Pulmonary artery endothelial cell (primary cell): Measurements from ENCODE around the gene OSBPL5. TPM values are rescaled to one million over a fixed set of nuclear protein-coding genes. Genes with fewer than 3 reads are reported as not detected.

Source experiments
- DNase-seq: peaks from one replicate; pipeline ENCODE4 v3.0.0-alpha.2; 2011; ENCODE audit warnings: low read depth, low spot score
- total RNA-seq: library from RNA; depleted of rRNA; stranded (reverse); fragments of >200 nt; gene quantifications from 2 replicates; pipeline ENCODE4 v1.2.3, GENCODE V29; 2014

The OSBPL5 gene
- total RNA-seq, 1 donor from 2014 or later = 32.9 TPM

- DNase-seq = no peak
Observed at GRCh38 chr11:3164552-3165151, 458 bp downstream of the OSBPL5 start.

GRCh38 chr11:3164138-3164551, 965 bp downstream of the OSBPL5 start:
- no peak for DNase-seq

DNA sequence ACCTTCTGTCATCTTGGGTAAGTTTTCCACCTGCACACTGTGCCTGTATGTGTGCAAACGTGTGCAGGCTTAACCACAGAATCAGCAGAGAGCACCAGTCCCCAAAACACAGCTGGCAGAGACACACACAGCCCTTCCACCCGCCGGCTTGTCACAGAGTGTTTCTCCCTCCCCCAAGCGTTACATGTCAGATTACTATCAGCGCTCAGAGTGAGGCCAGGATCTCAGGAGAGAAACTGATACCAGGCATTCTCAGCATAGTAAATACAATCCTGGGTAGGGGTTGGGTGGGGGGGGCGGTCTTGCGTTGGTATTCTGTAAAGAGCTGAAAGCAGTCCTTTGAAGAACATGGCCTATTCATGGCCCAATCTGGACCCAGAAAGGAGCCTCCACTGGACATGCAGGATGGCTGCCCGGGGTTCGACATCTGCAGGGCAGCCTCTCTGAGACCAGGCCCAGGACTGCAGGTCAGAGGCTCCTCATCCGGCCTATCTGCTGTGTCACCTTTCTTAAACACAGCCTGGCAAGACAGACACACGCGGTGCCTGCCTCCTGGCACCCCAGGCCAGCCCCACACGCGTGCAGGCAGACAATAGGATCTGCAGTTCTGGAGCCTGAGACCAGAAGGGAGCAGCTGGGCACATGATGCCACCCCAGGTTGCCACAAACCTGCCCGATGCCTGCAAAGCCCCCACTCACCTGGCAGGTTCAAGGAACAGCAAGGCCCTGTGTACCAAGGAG, 1.7 kb downstream of the OSBPL5 start:
- no peak for DNase-seq

GRCh38 chr11:3162410-3163240, 2.5 kb downstream of the OSBPL5 start:
- no peak for DNase-seq

DNA sequence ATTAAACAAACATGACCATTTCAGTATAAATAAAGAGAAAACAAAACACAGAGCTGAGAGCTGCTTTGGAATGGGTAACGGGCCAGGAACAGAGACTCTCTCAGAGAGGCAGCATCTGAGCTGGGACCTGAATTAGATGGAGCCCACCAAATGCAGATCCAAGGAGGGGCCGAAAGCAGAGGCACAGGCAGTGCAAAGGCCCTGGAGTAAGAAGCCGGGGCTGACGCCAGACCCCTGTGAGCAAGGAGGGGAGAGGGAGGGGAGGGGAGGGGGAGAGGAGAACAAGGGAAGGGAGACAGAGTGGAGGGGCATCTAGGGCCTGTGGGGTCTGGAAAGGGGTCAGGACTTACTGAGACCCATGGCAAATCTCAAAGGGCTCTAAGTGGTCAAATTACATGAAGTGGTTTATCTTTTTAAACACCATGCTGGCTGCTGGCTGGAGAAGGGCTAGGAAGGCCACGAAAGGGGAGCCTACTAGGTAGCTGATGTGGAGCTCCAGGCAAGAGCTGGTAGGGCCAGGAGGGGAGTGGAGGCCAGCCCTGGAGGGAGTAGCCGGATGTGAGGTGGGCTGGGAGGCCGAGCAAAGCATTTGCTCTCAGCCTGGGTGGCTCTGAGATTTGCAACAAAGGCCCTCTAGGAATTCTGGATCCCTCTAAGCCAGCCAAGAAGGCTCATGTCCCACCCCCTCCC, 3.2 kb downstream of the OSBPL5 start:
- no peak for DNase-seq

DNA sequence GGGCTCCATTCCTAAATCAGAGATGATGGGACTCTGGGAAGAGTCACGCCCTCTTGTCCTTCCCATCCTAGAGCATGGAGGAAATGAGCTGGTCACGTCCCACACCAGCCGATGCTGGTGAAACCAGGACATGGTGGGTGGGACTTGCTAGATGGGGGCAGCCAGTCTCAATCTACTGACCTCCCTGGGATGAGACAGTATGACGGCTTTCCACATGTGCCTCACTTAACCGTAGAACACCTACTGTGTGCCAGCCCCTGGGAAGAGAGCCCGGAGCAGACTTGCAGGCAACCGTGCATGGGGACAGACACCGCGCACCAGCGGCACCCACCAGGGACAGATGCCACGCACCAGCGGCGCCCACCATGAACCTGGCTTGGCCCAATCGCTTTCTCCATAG, 3.8 kb downstream of the OSBPL5 start:
- no peak for DNase-seq

DNA sequence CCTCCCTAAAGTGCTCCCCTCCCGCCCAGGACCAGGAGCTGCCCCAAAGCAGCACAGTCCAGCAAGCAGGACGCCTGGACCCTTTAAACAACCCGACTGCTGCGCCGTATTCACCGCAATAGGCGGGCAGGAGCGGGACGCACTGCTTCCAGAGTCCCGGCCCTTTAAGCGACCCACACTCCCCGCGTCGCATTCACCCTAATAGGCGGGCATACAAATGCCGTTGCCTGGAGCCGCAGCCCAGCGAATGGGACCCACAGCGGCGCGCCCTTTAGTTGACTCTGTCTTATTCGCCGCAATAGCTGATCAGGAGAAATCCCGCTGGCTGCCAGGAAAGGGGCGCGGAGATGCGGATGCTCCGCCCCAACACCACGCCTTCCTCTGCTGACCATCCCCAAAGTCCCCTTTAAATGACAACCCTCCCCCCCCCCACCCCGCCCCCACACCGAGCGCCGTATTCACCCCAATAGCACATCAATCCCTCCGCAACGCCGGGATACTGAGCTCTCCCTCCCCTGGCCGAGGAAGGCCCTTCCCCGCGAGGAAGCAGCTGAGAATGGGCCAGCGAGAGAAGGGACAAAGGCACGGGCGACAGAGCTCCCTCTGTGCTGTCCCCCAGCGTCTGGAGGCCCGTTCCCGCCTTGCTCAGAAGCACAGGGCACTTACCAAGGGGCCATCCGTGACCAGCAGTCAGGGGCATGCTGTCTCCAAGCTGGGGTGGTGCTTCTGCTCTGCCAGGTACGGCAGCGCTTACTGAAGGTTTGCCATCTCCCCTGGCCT, 4.7 kb downstream of the OSBPL5 start:
- DNase-seq = peak; percentile 68

GRCh38 chr11:3159296-3160190, 5.6 kb downstream of the OSBPL5 start:
- no peak for DNase-seq

DNA sequence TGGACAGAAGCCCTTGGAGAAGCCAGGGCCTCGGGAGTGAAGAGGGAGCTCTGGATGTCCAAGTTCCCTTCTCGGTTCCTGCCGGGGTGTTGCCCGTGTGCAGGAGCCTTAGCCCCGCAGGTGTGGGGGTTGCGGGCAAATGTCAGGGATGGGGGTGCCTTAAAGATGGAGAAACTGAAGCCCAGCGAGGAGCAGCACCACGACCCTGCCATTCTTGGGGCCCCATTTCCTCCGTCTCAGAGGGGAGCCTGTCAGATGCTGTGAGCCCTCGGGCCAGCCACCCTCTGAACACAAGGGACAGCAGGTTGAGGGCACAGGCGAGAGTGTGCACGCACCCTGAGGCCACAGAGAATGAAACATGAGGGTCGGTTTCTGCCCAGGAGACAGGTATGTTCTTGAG, 6.3 kb downstream of the OSBPL5 start:
- DNase-seq = no peak

- DNase-seq = no peak
Observed at GRCh38 chr11:3158131-3158591, 6.9 kb downstream of the OSBPL5 start.

DNA sequence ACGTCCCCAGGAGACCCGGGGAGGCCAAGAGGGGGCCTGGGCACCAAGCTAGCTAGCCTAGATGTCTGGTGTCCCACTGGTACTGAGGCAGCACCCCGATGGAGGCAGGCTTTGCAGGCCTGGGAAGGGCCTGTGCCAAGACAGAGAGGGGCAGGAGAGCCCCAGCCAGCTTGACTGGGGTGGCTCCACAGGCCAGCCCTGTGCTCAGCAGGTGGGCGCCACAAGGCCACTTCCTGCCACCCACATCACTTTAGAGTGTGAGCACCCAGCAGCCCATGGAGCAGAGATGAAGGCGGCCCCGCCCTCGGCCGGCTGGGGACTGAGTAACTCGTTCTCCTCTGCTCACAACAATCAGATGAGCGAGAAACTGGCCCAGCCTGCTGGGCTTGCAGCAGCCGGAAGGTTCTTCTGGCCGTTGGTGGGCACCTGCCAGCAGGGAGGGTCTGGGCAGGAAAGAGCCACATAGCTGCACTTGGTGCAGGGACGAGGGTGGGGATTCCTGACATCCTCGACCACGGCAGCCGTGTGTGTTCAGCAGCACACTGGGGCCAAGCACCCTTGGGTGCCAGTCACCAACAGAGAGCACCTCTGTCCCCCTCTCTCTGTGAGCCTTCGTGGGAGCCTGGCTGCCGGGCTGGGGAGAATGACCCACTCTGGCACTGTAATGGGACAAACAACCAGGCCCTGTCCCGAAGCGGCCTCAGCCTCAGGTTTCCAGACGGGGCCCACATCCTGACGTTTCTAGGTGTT, 7.6 kb downstream of the OSBPL5 start:
- DNase-seq = no peak

DNA sequence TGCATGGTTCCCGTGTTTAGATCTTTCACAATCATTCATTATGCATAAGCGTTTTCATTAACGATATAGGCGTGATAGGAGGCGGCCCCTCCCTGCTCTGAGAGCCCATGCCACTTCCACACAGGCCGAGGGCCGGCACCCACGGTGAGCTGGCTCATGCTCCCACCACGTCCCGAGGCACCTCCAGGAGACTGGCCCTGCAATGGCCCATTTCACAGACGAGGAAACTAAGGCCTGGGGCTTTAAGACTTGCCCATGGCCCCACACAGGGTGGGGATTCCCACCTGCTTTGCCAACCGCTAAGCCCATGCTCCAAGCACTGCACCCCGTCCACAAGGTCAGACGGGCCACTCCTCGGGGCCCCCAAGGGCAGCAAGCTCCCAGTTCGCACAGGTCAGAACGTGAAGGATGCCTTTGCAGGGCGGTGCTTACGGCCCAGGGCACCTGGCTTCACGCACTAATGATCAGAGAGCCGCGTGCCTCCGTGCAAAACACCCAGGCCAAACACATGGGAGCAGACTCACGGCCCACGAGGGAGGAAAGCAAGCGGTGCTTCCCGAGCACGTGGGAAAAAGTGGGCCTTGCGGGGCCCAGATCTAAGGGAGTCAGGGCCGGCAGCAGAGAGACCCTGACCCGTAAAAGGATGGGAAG, 8.3 kb downstream of the OSBPL5 start:
- no peak for DNase-seq

GRCh38 chr11:3156282-3156660, 8.8 kb downstream of the OSBPL5 start:
- no peak for DNase-seq

DNA sequence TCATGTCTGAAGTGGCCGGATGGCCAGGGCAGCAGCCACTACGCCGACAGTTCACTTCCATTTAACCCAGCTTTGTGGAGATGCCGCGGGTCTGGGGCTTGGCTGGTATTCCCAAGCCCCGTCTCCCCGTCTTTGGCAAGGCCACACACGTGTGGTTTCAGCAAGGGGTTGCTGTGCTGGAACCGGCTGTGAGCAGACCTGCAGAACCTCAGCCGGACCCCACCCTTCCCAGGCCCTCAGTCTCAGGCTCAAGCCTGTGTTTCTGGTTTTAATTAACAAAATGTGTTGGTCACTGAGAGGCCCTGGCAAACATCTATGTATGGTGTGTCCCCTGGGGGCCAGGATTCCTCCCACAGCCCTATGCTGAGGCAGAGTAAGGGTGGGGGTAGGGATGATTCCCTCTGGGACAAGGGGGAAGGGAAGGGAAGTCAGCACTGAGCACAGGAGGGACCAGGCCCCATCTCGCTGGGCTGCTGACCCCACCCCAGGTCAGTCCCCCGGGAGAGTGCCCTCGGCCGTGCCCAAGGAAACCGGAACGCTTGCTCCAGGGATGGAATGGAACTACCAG, 9.3 kb downstream of the OSBPL5 start:
- DNase-seq = no peak

GRCh38 chr11:3155216-3155615, 9.9 kb downstream of the OSBPL5 start:
- DNase-seq = no peak

GRCh38 chr11:3154001-3154599, 11.0 kb downstream of the OSBPL5 start:
- no peak for DNase-seq

DNA sequence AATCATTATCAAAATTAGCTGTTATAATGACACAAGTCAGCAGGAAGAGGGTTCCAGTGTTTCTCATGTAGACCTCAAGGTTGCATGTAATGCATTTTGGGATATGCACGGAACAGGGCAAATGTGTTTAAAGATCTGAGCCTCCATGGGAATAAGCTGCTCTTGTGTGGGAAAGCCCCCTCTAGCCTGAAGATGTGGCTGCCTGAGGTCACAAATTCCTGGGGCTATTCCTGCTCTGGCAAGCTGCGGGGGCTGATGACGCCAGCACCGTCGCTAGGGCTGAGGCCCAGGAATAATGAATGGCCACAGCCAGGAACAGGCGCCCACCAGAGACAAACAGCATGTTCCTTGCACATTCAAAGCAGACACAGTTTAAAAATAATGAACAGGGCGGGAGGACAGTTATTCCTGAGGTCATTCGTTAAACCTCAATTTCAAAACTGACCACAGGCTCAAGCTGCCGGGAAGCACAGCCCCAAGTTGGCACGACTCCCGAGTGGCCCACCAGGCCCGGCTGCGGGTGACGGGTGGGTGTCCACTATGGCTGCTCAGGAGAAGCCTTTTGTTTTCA, 11.7 kb downstream of the OSBPL5 start:
- DNase-seq = no peak
